K562 (cell line): ENCODE results near the gene TBC1D5. TPM values are rescaled to one million over a fixed set of nuclear protein-coding genes. Genes with fewer than 3 reads are reported as not detected.
A peak's percentile ranks its signal among the peaks of the same experiment; 100 is the strongest.

Experiments
- BCLAF1 ChIP-seq, 2 experiments: fragments of 450-650 bp in 1 of 2; IDR thresholded peaks; 2 replicates each; pipeline ENCODE4 v1.6.1; 2011 to 2017; ENCODE audit warnings: low read depth in 2 of 2, antibody characterized with exemption in 1 of 2, borderline replicate concordance in 1 of 2, low read length in 1 of 2, mild to moderate bottlenecking in 1 of 2, mixed read lengths in 1 of 2; ENCODE audit not compliant: control insufficient read depth in 1 of 2
- BMI1 ChIP-seq: fragments of 150-350 bp; IDR thresholded peaks from 2 replicates; pipeline ENCODE4 v1.6.1; 2014; ENCODE audit warnings: low read length
- CREB3 ChIP-seq: fragments of 450-650 bp; conservative IDR thresholded peaks from 2 replicates; pipeline ENCODE4 v1.6.1; 2016; ENCODE audit warnings: missing genetic modification characterization, low read depth, mild to moderate bottlenecking, missing compliant biosample characterization, moderate library complexity
- E2F3 ChIP-seq: fragments of 250-450 bp; sonication (Bioruptor Pico); IDR thresholded peaks from 2 replicates; pipeline ENCODE4 v1.4.0; 2020; ENCODE audit warnings: mild to moderate bottlenecking
- EHMT2 ChIP-seq: fragments of 450-650 bp; IDR thresholded peaks from 2 replicates; pipeline ENCODE4 v1.6.1; 2018; ENCODE audit warnings: antibody characterized with exemption
- FIP1L1 ChIP-seq: fragments of 200-400 bp; formaldehyde crosslinking; IDR thresholded peaks from 2 replicates; pipeline ENCODE4 v1.6.1; 2018; ENCODE audit warnings: mild to moderate bottlenecking, low read depth, low read length; ENCODE audit not compliant: poor library complexity, severe bottlenecking
- HEY1 ChIP-seq: fragments of 250-450 bp; sonication (Bioruptor Pico); IDR thresholded peaks from 2 replicates; pipeline ENCODE4 v1.5.0; 2020; ENCODE audit warnings: mild to moderate bottlenecking, moderate library complexity, borderline replicate concordance
- MCM7 ChIP-seq, 2 experiments: fragments of 450-650 bp; IDR thresholded peaks; 2 replicates each; pipeline ENCODE4 v1.6.1; 2016 to 2018
- MYC ChIP-seq, 2 experiments: fragments of 250-450 bp in 1 of 2; sonication (Bioruptor Pico) in 1 of 2; IDR thresholded peaks; 2 replicates each; pipeline versions ENCODE4 v1.5.1 to v1.6.1; 2012 to 2021; ENCODE audit warnings: low read depth in 2 of 2, borderline replicate concordance in 1 of 2, improper control_type of control experiment in 1 of 2, low read length in 1 of 2, mild to moderate bottlenecking in 1 of 2, moderate library complexity in 1 of 2
- NRF1 ChIP-seq, 2 experiments: fragments of 450-650 bp; IDR thresholded peaks in 1 of 2; conservative IDR thresholded peaks in 1 of 2; 2 replicates each; pipeline ENCODE4 v1.6.1; 2014; ENCODE audit warnings: mild to moderate bottlenecking in 2 of 2
- PML ChIP-seq: IDR thresholded peaks from 2 replicates; pipeline ENCODE4 v1.6.1; 2012; ENCODE audit warnings: low read length, inconsistent platforms
- PRMT5 ChIP-seq: sonication (generic); formaldehyde crosslinking; IDR thresholded peaks from 2 replicates; pipeline ENCODE4 v1.5.0; 2020; ENCODE audit warnings: missing genetic modification reagents
- RFX7 ChIP-seq: fragments of 250-450 bp; sonication (Bioruptor Pico); IDR thresholded peaks from 2 replicates; pipeline ENCODE4 v1.5.1; 2021; ENCODE audit warnings: mild to moderate bottlenecking
- SETDB1 ChIP-seq: IDR thresholded peaks from one replicate; pipeline ENCODE4 v1.6.1; 2012; ENCODE audit warnings: low read length, control low read depth, inconsistent platforms
- SMAD1 ChIP-seq: fragments of 150-350 bp; IDR thresholded peaks from 2 replicates; pipeline ENCODE4 v1.6.1; 2014; ENCODE audit warnings: low read length, low read depth; ENCODE audit not compliant: partially characterized antibody
- SP1 ChIP-seq: sonication (generic); formaldehyde crosslinking; IDR thresholded peaks from 2 replicates; pipeline ENCODE4 v1.8.1; 2022; ENCODE audit warnings: mild to moderate bottlenecking, missing genetic modification reagents
- TARDBP ChIP-seq: fragments of 450-650 bp; IDR thresholded peaks from 2 replicates; pipeline ENCODE4 v1.6.1; 2016
- ZNF431 ChIP-seq: sonication (generic); formaldehyde crosslinking; IDR thresholded peaks from 2 replicates; pipeline ENCODE4 v1.8.0; 2022; ENCODE audit warnings: mild to moderate bottlenecking, missing genetic modification reagents
- ZNF507 ChIP-seq: conservative IDR thresholded peaks from 2 replicates; pipeline ENCODE4 v1.6.1; 2017; ENCODE audit warnings: missing genetic modification characterization, missing compliant biosample characterization
- polyA plus RNA-seq, 8 experiments: library from polyadenylated mRNA; depleted of rRNA in 4 of 8; stranded (reverse) in 5 of 8; unstranded in 3 of 8; fragments of >200 nt; fragmentation: Nextera tagmentation in 2 of 8; fragmentation: Illumina TruSeq in 1 of 8; extraction: Ambion mirVana in 2 of 8; extraction: Trizol in 1 of 8; gene quantifications; 2 replicates each; pipeline versions ENCODE4 v1.2.1 to v1.2.3, GENCODE V29; 2011 to 2014; ENCODE audit warnings: inconsistent platforms in 1 of 8, missing spikeins in 1 of 8
- total RNA-seq, 7 experiments: library from RNA; depleted of rRNA in 6 of 7; stranded (reverse); fragments of >200 nt in 6 of 7; fragmentation: Illumina TruSeq in 2 of 7; extraction: Trizol in 2 of 7; gene quantifications; 2 replicates each; pipeline versions ENCODE4 v1.2.1 to v1.2.3, GENCODE V29; 2011 to 2021; ENCODE audit warnings: low replicate concordance in 1 of 7
- TF ChIP-seq, protein P1 (sequence below): sonication (generic); formaldehyde crosslinking; IDR thresholded peaks from 2 replicates; pipeline ENCODE4 v1.8.1; 2023; ENCODE audit warnings: mild to moderate bottlenecking, missing genetic modification reagents

TBC1D5 gene
- total and polyA plus RNA-seq, 9 of the 15 experiments (the other 6 are each of a cell fraction or from before 2014, with no cell fraction given) = 2.9 to 38.1 (median 25.6) TPM

DNA sequence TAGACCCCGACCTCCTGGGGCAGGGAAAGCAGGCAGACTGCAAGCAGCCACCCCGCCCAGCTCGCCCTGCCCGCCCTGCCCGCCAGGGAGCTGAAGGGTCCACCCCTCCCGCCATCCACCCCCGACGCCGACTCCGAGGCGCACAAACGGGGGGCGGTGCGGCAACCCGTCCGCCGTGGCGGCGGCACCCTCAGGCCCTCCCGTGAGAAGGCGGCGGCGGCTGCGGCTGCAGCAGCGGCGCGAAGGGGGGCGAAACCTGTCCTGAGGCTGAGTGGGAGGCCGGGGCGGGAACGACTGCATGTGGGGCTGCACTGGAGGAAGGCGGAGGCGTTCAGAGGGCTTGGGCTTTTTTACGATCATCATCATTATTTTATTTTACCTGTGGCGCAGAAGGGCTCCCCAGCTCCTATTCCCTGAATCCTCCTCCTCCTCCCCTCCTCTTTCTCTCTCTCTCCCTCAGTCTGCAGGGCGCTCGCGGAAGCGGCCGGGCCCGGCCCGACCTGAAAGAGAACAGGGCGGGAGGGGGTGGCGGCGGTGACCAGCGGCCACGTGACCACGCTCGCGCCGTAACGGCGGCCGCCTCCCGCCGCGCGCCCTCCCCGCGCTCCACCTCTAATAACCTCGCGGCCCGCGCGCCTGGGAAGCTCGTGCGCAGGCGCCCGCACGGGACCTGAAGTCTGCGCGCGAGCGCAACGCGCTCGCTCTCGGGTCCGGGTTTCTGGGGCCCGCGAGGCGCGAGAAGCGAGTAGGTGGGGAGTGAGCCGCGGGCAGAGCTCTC, at the start of gene TBC1D5 (continued):
- peak; percentile 87 for TF ChIP-seq MYC (IDR thresholded peaks at IDR 0.05; ENCODE audit: low read depth, low read length)
- no peak for TF ChIP-seq MYC (CRISPR knock-in tag; IDR thresholded peaks at IDR 0.05; ENCODE audit: borderline replicate concordance, low read depth)
- TF ChIP-seq RFX7 (CRISPR knock-in tag) = no peak
- TF ChIP-seq EHMT2 = no peak
- TF ChIP-seq PML = peak; percentile 70; the same call in 1 of the 2 replicates
- peak; percentile 39 for TF ChIP-seq SMAD1
- TF ChIP-seq NRF1 (conservative IDR thresholded peaks at IDR 0.05 in 1 of 2, IDR thresholded peaks at IDR 0.05 in 1 of 2) = peak; percentile 100
- peak; percentile 63 for TF ChIP-seq SETDB1
- TF ChIP-seq, protein P1, sequence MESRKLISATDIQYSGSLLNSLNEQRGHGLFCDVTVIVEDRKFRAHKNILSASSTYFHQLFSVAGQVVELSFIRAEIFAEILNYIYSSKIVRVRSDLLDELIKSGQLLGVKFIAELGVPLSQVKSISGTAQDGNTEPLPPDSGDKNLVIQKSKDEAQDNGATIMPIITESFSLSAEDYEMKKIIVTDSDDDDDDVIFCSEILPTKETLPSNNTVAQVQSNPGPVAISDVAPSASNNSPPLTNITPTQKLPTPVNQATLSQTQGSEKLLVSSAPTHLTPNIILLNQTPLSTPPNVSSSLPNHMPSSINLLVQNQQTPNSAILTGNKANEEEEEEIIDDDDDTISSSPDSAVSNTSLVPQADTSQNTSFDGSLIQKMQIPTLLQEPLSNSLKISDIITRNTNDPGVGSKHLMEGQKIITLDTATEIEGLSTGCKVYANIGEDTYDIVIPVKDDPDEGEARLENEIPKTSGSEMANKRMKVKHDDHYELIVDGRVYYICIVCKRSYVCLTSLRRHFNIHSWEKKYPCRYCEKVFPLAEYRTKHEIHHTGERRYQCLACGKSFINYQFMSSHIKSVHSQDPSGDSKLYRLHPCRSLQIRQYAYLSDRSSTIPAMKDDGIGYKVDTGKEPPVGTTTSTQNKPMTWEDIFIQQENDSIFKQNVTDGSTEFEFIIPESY (CRISPR knock-in tag) = peak; percentile 13; the same call in 1 of the 2 replicates
- TF ChIP-seq ZNF507 (tag) = no peak
- TF ChIP-seq BMI1 = no peak
- TF ChIP-seq MCM7 (IDR thresholded peaks at IDR 0.05) = no peak
- peak in 1 of 2 experiments; percentile 83; a peak in 1 of 4 replicates for TF ChIP-seq BCLAF1 (IDR thresholded peaks at IDR 0.05; ENCODE audit: borderline replicate concordance in 1 of 2, control insufficient read depth in 1 of 2, low read depth in 2 of 2, low read length in 1 of 2)
- peak; percentile 85 for TF ChIP-seq FIP1L1
- TF ChIP-seq TARDBP = peak; percentile 26; the same call in 1 of the 2 replicates
- peak; percentile 51; the same call in 1 of the 2 replicates for TF ChIP-seq SP1 (CRISPR knock-in tag)
- peak; percentile 87 for TF ChIP-seq E2F3 (CRISPR knock-in tag)
- no peak for TF ChIP-seq CREB3 (tag)
- TF ChIP-seq ZNF431 = peak; percentile 81; the same call in 1 of the 2 replicates
- TF ChIP-seq HEY1 (CRISPR knock-in tag) = no peak
- TF ChIP-seq PRMT5 (CRISPR knock-in tag) = no peak
